Stomach (tissue), 4 donors: ENCODE measurements around the gene RASGRP2.

ENCODE experiments used
- EP300 ChIP-seq: sonication (generic); formaldehyde crosslinking; IDR thresholded peaks from one replicate; pipeline ENCODE4 v1.6.1; 2017; ENCODE audit warnings: antibody characterized with exemption
- POLR2AphosphoS5 ChIP-seq, 3 donors: sonication (generic); formaldehyde crosslinking; IDR thresholded peaks; one replicate each; pipeline ENCODE4 v1.6.1; 2016; ENCODE audit warnings: antibody characterized with exemption in 3 of 3

DNA sequence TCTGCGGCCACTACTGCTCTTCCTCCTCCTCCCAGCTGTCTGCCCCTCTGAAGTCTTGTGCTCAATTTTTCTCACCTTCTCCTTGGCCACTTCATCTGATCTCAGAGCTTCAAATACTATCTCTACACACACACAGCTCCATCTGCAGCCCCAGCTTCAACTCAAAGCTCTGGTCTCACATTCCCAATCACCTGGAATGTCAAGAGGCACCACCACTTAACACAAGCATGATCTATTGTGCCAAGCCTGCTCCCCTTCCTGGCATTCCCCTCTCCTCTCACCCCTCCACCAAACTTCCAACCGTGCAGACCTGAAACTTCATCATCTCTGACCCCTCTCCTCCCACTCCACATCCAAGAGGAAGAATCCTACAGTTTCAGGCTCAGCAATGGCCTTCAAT is 38.4 kb downstream of the RASGRP2 start:
- TF ChIP-seq POLR2AphosphoS5 (IDR thresholded peaks at IDR 0.05) (no peak), EP300 (no peak)
